ENCODE results near the gene PBX3.

Gene PBX3

GRCh38 chr9:125747053-125747764, at the start of gene PBX3:
PBX3 (plus strand) TSS chr9:125747373.
- DNase-seq (ENCODE audit: low spot score): peak; percentile 39

- no peak for DNase-seq (ENCODE audit: low spot score)
Observed at GRCh38 chr9:125699870-125700269, 47.3 kb upstream of the PBX3 start.

- DNase-seq (ENCODE audit: low spot score): no peak
Observed at GRCh38 chr9:125700791-125701190, 46.4 kb upstream of the PBX3 start.

- DNase-seq (ENCODE audit: low spot score): no peak
Observed at GRCh38 chr9:125701351-125701750, 45.8 kb upstream of the PBX3 start.

- DNase-seq (ENCODE audit: low spot score): no peak
Observed at GRCh38 chr9:125703662-125704061, 43.5 kb upstream of the PBX3 start.

GRCh38 chr9:125705893-125706292, 41.3 kb upstream of the PBX3 start:
- DNase-seq (ENCODE audit: low spot score): no peak

- peak; percentile 94 for DNase-seq (ENCODE audit: low spot score)
Observed at GRCh38 chr9:125706651-125707471, 40.3 kb upstream of the PBX3 start, which contains the start of gene MAPKAP1. MAPKAP1 (minus strand) TSS chr9:125707208; CDS start chr9:125672574, 34,634 bp downstream.

- DNase-seq (ENCODE audit: low spot score): no peak
Observed at GRCh38 chr9:125707472-125707804, 39.7 kb upstream of the PBX3 start.

- DNase-seq (ENCODE audit: low spot score): no peak
Observed at GRCh38 chr9:125726456-125727132, 20.6 kb upstream of the PBX3 start.

GRCh38 chr9:125730168-125730567, 17.0 kb upstream of the PBX3 start:
- no peak for DNase-seq (ENCODE audit: low spot score)

GRCh38 chr9:125732562-125732961, 14.6 kb upstream of the PBX3 start:
- no peak for DNase-seq (ENCODE audit: low spot score)

GRCh38 chr9:125739436-125739835, 7.7 kb upstream of the PBX3 start:
- no peak for DNase-seq (ENCODE audit: low spot score)

- DNase-seq (ENCODE audit: low spot score): no peak
Observed at GRCh38 chr9:125742657-125743056, 4.5 kb upstream of the PBX3 start.

GRCh38 chr9:125743682-125744428, 3.3 kb upstream of the PBX3 start:
- DNase-seq (ENCODE audit: low spot score): no peak

- DNase-seq (ENCODE audit: low spot score): no peak
Observed at GRCh38 chr9:125744616-125745015, 2.6 kb upstream of the PBX3 start.

- DNase-seq (ENCODE audit: low spot score): no peak
Observed at GRCh38 chr9:125745018-125745417, 2.2 kb upstream of the PBX3 start.

GRCh38 chr9:125745682-125746016, 1.5 kb upstream of the PBX3 start:
- DNase-seq (ENCODE audit: low spot score): no peak

- DNase-seq (ENCODE audit: low spot score): peak; percentile 90
Observed at GRCh38 chr9:125746017-125746773, 978 bp upstream of the PBX3 start.

- no peak for DNase-seq (ENCODE audit: low spot score)
Observed at GRCh38 chr9:125746774-125747052, 460 bp upstream of the PBX3 start.

- peak; percentile 37 for DNase-seq (ENCODE audit: low spot score)
Observed at GRCh38 chr9:125747765-125748445, 732 bp downstream of the PBX3 start.

GRCh38 chr9:125748446-125749099, 1.4 kb downstream of the PBX3 start:
- no peak for DNase-seq (ENCODE audit: low spot score)
